Kidney glomerular epithelial cell (primary cell): ENCODE data around the gene PDE4D.

Experiments used
- DNase-seq: peaks from one replicate; lab custom pipeline; 2025; lab: John Stamatoyannopoulos, UW

Gene PDE4D

GRCh38 chr5:59249726-59250125, 643.8 kb downstream of the PDE4D start:
- no peak for DNase-seq

GRCh38 chr5:59249160-59249559, 644.4 kb downstream of the PDE4D start:
- DNase-seq, result no peak

GRCh38 chr5:59246882-59247281, 646.6 kb downstream of the PDE4D start:
- DNase-seq, result no peak

DNA sequence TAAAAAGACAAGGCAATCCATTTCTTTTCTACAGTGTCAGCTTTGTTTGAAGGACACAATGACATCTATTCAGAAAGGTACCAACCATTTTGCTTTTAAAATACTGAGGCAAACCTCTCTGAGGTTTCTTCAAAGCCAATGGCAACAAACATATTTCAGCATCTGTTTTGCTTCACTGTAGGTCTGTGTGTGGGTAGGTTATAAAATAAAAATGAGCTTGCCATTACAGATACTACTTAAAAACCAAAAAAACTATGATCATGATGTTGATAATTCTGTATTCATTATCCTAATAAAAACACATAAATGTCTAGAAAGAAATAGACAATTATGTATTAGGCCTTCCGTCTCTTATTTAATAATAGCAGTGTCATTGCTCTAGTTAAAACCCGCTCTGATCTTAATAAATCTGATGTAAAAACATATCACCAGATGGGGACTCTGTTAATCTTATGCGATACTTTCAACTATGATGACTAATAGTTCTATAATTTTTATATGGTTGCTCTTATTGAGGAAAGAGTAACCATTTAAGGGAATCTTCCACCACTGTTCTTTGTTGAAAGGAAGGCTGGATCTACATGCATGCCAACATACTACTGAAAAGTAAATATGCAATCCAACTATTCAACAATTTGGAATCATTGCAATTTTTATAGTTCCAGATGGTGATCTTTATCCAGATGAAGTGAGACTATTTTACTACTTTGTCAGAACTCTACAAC, 647.2 kb downstream of the PDE4D start:
- no peak for DNase-seq

GRCh38 chr5:59245198-59245597, 648.3 kb downstream of the PDE4D start:
- no peak for DNase-seq

- no peak for DNase-seq
Observed at GRCh38 chr5:59241552-59241951, 652.0 kb downstream of the PDE4D start.

DNA sequence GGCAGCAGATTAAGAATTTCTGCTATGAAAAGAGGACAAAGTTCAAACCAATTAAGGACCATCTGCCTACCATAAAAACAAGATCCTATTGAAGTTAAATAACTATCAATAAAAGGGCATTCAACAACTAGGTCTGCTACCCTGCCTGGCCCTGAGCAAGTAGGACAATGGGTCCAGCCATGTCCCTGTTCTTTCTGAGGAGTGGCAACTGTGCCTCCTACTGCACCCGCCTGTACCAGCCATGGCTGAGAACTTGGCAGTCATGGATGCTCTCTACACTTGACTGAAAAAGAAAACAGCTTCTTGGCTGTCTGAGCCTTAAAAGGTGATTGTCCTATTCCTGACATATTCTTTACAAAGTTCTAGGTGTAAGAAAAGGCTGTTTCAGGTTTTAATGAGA, 652.4 kb downstream of the PDE4D start:
- no peak for DNase-seq

- DNase-seq, result no peak
Observed at GRCh38 chr5:59238126-59238902, 655.2 kb downstream of the PDE4D start.

DNA sequence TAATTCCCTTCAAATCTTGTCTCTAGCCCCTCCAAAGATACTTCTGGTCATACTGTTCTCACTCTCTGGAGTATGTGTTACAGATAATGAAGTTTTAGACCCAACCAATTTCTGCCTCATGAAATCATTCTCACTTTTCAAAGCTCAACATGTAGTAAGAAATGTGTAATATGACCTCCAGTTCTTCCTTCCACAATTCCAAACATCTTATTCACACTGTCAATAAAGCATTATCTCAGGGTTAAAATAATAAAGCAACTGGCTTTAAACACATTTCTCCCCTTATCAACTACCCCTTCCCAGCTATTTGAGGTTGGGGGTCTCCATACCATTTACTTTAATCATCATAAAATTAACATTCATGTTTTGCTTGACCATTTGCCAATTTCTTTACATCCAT, 656.5 kb downstream of the PDE4D start:
- DNase-seq, result peak; percentile 39

DNA sequence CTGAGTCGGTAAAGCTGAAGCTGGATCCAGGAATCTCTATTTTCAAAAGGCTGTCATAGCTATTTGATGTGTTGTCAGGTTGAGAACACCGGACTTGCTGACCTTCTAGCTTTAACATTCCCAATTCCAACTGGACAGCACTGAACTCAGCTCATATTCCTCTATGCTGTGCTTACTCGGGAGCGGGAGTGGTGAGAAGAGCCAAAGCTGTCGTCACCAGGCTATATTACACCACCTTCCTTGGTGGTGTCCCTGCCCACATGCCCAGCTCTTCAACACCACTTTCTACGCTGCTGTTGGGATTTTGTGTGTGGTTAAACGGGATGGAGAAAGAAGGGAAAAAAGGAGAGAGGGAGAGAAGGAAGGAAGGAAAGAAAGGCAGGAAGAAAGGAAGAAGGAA, 657.1 kb downstream of the PDE4D start:
- DNase-seq, result no peak

DNA sequence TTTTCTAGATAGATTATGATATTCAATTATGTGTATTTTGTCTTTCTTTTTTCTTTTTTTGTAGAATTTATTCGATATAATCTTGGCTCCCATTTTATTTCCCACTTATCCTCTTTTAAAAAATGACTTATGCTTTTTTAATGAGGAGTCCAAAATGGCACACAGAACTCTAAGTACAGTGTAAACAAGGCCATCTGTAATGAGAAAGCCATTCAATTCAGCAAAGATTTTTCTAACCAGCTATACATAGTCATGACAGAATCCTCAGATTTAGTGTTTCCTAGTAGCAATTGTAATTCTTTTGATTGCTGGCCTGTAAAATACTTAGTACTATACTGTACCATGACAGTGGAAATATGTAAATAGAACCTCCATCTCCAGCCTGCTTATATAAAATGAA, 659.3 kb downstream of the PDE4D start:
- no peak for DNase-seq

- DNase-seq, result no peak
Observed at GRCh38 chr5:59231221-59231931, 662.1 kb downstream of the PDE4D start.

- DNase-seq, result no peak
Observed at GRCh38 chr5:59222687-59223511, 670.6 kb downstream of the PDE4D start.

GRCh38 chr5:59221769-59222168, 671.8 kb downstream of the PDE4D start:
- no peak for DNase-seq

- DNase-seq, result peak; percentile 21
Observed at GRCh38 chr5:59218424-59219045, 675.0 kb downstream of the PDE4D start.

DNA sequence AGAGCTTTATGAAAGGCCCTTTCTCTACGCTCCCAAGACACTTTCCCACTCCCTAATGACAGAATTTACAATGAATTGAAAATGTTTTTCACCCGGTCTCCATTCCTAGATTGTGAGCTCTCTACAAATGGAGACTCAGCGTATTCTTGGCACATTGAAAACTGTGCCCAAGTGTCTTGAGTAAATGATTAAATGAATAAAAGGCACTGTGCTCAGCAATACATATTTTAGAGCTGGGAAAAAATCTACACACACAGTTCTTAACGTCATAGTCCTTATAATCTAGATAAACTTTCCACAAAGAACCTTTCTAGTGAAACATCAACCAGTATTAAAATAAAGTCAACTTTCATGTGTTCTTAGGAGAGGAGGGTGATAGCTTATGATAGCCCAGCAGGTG, 676.7 kb downstream of the PDE4D start:
- DNase-seq, result no peak

DNA sequence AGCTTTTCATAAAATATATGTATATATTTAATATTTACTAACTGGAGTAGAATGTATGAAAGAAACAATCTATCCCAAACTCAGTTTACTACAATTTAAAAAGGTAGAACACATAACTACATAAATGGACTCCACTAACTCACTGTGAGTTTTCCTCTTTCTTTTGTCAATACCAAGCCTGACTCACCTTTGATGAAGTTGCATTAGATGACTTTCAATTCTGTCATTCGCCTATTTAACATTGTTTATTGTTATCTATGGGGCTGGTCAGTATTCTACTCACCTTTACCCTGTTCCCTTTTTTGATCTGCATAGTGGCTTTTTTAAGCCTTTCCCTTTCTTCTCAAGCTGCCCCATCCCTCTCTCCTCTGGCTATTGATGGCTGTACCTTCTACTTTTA, 680.9 kb downstream of the PDE4D start:
- DNase-seq, result no peak

DNA sequence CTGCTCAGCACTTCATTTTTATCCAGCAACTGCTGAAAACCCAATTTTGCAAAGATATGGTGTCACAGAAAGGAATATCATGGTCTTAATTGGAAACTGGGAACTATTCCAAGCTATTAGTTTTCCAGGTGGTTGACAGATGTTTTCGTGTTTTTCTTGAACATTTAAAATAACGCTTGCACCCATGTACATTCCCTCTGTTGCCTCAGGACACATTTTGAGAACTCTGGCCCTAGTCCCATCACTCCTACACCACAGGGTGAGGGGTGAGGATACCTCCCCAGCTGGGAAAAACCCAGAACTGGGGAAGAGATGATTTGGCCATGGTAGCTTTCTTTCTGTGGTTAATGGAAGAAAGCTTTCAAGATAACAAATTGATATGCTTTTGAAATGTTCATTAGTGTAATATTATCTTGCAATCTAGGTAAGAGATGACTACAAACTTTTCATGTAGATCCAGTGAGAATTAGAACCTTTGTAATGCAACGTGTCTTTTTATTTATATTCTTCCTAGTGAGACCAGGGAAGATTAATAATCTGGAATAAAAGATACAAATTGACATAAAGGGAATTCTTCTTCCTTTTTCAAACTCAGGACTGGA, 683.7 kb downstream of the PDE4D start:
- no peak for DNase-seq

GRCh38 chr5:59208474-59208873, 685.1 kb downstream of the PDE4D start:
- DNase-seq, result no peak

GRCh38 chr5:59207401-59207800, 686.1 kb downstream of the PDE4D start:
- DNase-seq, result no peak

GRCh38 chr5:59206132-59206581, 687.4 kb downstream of the PDE4D start:
- peak; percentile 52 for DNase-seq
